Measurements from ENCODE around the gene OR2T1. TPM values are rescaled to one million over a fixed set of nuclear protein-coding genes. Genes with fewer than 3 reads are reported as not detected.

OR2T1 gene
- total RNA-seq, 1 donor from 2014 or later = not detected

- Mint-ChIP-seq H3K4me1 (ENCODE audit: low read depth, unreplicated experiment) (no peaks in the 10 kb centered on the region), H3K27me3 (ENCODE audit: unreplicated experiment) (no peaks in the 10 kb centered on the region), H3K9me3 (ENCODE audit: unreplicated experiment) (peaks cover 15% of the 10 kb centered on the region), H3K4me3 (ENCODE audit: unreplicated experiment) (no peak overlapping the region), H3K36me3 (ENCODE audit: unreplicated experiment) (peaks cover 4% of the 10 kb centered on the region), H3K27ac (ENCODE audit: unreplicated experiment) (no peak overlapping the region)
- DNase-seq = no peak
- TF ChIP-seq CTCF (IDR thresholded peaks at IDR 0.05; ENCODE audit: partially characterized antibody, unreplicated experiment) = no peak
These were observed 29.1 kb upstream of the OR2T1 start for GRCh38 chr1:248373761-248374160.

GRCh38 chr1:248375446-248375845, 27.4 kb upstream of the OR2T1 start, which contains the start of gene OR2T6:
Gene OR2T6 (plus strand): TSS chr1:248375746. CDS start chr1:248387609, 11,863 bp downstream.
- no peak within 1 kb of the TSS for H3K27ac Mint-ChIP-seq (ENCODE audit: unreplicated experiment)
- peaks cover 12% of the 10 kb centered on the region for H3K9me3 Mint-ChIP-seq (ENCODE audit: unreplicated experiment)
- TF ChIP-seq CTCF (IDR thresholded peaks at IDR 0.05; ENCODE audit: partially characterized antibody, unreplicated experiment) = no peak
- no peak for DNase-seq
- no peak within 1 kb of the TSS for H3K4me3 Mint-ChIP-seq (ENCODE audit: unreplicated experiment)
- H3K4me1 Mint-ChIP-seq (ENCODE audit: low read depth, unreplicated experiment) = no peaks in the 10 kb centered on the region
- H3K36me3 Mint-ChIP-seq (ENCODE audit: unreplicated experiment) = no peaks in the 10 kb centered on the region
- no peaks in the 10 kb centered on the region for H3K27me3 Mint-ChIP-seq (ENCODE audit: unreplicated experiment)

- Mint-ChIP-seq H3K36me3 (ENCODE audit: unreplicated experiment) (no peaks in the 10 kb centered on the region), H3K27ac (ENCODE audit: unreplicated experiment) (no peak overlapping the region), H3K4me1 (ENCODE audit: low read depth, unreplicated experiment) (no peaks in the 10 kb centered on the region), H3K4me3 (ENCODE audit: unreplicated experiment) (no peak overlapping the region), H3K27me3 (ENCODE audit: unreplicated experiment) (no peaks in the 10 kb centered on the region), H3K9me3 (ENCODE audit: unreplicated experiment) (peaks cover 5% of the 10 kb centered on the region)
- TF ChIP-seq CTCF (IDR thresholded peaks at IDR 0.05; ENCODE audit: partially characterized antibody, unreplicated experiment) = no peak
- no peak for DNase-seq
These were observed 25.9 kb upstream of the OR2T1 start for GRCh38 chr1:248376916-248377315.

- H3K36me3 Mint-ChIP-seq (ENCODE audit: unreplicated experiment) = no peaks in the 10 kb centered on the region
These were observed 22.0 kb upstream of the OR2T1 start for GRCh38 chr1:248380854-248381253.

GRCh38 chr1:248388426-248388825, 14.4 kb upstream of the OR2T1 start:
- no peak for DNase-seq
- Mint-ChIP-seq H3K27ac (ENCODE audit: unreplicated experiment) (no peak overlapping the region), H3K4me1 (ENCODE audit: low read depth, unreplicated experiment) (no peaks in the 10 kb centered on the region), H3K36me3 (ENCODE audit: unreplicated experiment) (peaks cover 8% of the 10 kb centered on the region), H3K27me3 (ENCODE audit: unreplicated experiment) (no peaks in the 10 kb centered on the region), H3K9me3 (ENCODE audit: unreplicated experiment) (peaks cover 7% of the 10 kb centered on the region), H3K4me3 (ENCODE audit: unreplicated experiment) (no peak overlapping the region)
- TF ChIP-seq CTCF (IDR thresholded peaks at IDR 0.05; ENCODE audit: partially characterized antibody, unreplicated experiment) = no peak

More at GRCh38 chr1:248380854-248381253, 22.0 kb upstream of the OR2T1 start:
- peaks cover 1% of the 10 kb centered on the region for H3K9me3 Mint-ChIP-seq (ENCODE audit: unreplicated experiment)
- no peak for DNase-seq
- H3K27me3 Mint-ChIP-seq (ENCODE audit: unreplicated experiment) = no peaks in the 10 kb centered on the region
- no peak overlapping the region for H3K4me3 Mint-ChIP-seq (ENCODE audit: unreplicated experiment)
- no peak for TF ChIP-seq CTCF (IDR thresholded peaks at IDR 0.05; ENCODE audit: partially characterized antibody, unreplicated experiment)
- no peaks in the 10 kb centered on the region for H3K4me1 Mint-ChIP-seq (ENCODE audit: low read depth, unreplicated experiment)
- no peak overlapping the region for H3K27ac Mint-ChIP-seq (ENCODE audit: unreplicated experiment)
